ENCODE data around the gene NF2.

NF2 gene

DNA sequence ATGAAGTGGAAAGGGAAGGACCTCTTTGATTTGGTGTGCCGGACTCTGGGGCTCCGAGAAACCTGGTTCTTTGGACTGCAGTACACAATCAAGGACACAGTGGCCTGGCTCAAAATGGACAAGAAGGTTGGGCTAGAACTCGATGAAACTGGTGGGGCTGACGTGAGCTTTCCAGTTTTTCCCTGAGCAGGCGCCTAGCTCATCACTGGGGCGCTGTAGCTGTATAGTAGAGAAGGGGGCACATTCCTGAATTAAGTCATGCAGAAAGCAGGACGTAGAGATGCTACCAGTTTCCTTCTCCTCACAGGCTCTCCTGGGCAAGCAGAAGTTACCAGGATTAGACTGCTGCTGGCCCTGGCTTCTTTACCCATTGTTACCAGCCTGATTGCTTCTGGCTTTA is 33.3 kb downstream of the NF2 start:
- TF ChIP-seq, protein P1, sequence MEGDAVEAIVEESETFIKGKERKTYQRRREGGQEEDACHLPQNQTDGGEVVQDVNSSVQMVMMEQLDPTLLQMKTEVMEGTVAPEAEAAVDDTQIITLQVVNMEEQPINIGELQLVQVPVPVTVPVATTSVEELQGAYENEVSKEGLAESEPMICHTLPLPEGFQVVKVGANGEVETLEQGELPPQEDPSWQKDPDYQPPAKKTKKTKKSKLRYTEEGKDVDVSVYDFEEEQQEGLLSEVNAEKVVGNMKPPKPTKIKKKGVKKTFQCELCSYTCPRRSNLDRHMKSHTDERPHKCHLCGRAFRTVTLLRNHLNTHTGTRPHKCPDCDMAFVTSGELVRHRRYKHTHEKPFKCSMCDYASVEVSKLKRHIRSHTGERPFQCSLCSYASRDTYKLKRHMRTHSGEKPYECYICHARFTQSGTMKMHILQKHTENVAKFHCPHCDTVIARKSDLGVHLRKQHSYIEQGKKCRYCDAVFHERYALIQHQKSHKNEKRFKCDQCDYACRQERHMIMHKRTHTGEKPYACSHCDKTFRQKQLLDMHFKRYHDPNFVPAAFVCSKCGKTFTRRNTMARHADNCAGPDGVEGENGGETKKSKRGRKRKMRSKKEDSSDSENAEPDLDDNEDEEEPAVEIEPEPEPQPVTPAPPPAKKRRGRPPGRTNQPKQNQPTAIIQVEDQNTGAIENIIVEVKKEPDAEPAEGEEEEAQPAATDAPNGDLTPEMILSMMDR (IDR thresholded peaks at IDR 0.05; ENCODE audit: low read depth, low read length, missing control alignments), result no peak
- in situ Hi-C loops (cut with HindIII; ENCODE audit: low pct_ligation_motif_present, low sequenced_read_pairs), result no loop called here
- no peak for DNase-seq
- Histone ChIP-seq H3K27me3 (replicated peaks) (no peaks in the 10 kb centered on the region), H3K4me3 (ENCODE audit: low read depth, low read length) (no peak overlapping the region), H3K27ac (no peak overlapping the region), H3K36me3 (replicated peaks) (peaks cover 3% of the 10 kb centered on the region)

- TF ChIP-seq, protein P1 (IDR thresholded peaks at IDR 0.05; ENCODE audit: low read depth, low read length, missing control alignments), result no peak
- H3K36me3 ChIP-seq (replicated peaks), result peaks cover 6% of the 10 kb centered on the region
- no peaks in the 10 kb centered on the region for H3K27me3 ChIP-seq (replicated peaks)
- H3K27ac ChIP-seq, result no peak overlapping the region
- in situ Hi-C loops (cut with HindIII; ENCODE audit: low pct_ligation_motif_present, low sequenced_read_pairs), result no loop called here
- no peak overlapping the region for H3K4me3 ChIP-seq (ENCODE audit: low read depth, low read length)
- DNase-seq, result no peak
Measured at GRCh38 chr22:29637181-29637580, 33.7 kb downstream of the NF2 start.

- TF ChIP-seq, protein P1 (IDR thresholded peaks at IDR 0.05; ENCODE audit: low read depth, low read length, missing control alignments), result no peak
- Histone ChIP-seq H3K27me3 (replicated peaks) (no peaks in the 10 kb centered on the region), H3K27ac (no peak overlapping the region), H3K4me3 (ENCODE audit: low read depth, low read length) (no peak overlapping the region), H3K36me3 (replicated peaks) (peaks cover 11% of the 10 kb centered on the region)
- in situ Hi-C loops (cut with HindIII; ENCODE audit: low pct_ligation_motif_present, low sequenced_read_pairs), result no loop called here
- no peak for DNase-seq
Measured at GRCh38 chr22:29638678-29639077, 35.2 kb downstream of the NF2 start.

DNA sequence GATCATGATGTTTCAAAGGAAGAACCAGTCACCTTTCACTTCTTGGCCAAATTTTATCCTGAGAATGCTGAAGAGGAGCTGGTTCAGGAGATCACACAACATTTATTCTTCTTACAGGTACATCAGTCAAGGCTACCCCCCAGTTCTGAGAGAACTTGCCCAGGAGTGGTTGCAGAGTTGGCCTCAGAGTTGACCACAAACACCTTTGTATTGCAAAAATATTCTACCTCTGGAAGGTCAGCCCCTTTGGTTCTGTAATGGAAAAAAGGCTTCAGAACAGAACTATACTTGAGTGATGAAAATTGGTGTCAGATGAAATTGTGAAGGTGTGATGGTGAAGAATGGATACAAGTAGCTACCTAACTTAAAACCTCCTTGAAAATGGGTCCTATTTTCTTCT is 35.7 kb downstream of the NF2 start:
- DNase-seq, result no peak
- TF ChIP-seq, protein P1 (IDR thresholded peaks at IDR 0.05; ENCODE audit: low read depth, low read length, missing control alignments), result no peak
- in situ Hi-C loops (cut with HindIII; ENCODE audit: low pct_ligation_motif_present, low sequenced_read_pairs), result no loop called here
- no peaks in the 10 kb centered on the region for H3K27me3 ChIP-seq (replicated peaks)
- peaks cover 11% of the 10 kb centered on the region for H3K36me3 ChIP-seq (replicated peaks)
- no peak overlapping the region for H3K4me3 ChIP-seq (ENCODE audit: low read depth, low read length)
- no peak overlapping the region for H3K27ac ChIP-seq

DNA sequence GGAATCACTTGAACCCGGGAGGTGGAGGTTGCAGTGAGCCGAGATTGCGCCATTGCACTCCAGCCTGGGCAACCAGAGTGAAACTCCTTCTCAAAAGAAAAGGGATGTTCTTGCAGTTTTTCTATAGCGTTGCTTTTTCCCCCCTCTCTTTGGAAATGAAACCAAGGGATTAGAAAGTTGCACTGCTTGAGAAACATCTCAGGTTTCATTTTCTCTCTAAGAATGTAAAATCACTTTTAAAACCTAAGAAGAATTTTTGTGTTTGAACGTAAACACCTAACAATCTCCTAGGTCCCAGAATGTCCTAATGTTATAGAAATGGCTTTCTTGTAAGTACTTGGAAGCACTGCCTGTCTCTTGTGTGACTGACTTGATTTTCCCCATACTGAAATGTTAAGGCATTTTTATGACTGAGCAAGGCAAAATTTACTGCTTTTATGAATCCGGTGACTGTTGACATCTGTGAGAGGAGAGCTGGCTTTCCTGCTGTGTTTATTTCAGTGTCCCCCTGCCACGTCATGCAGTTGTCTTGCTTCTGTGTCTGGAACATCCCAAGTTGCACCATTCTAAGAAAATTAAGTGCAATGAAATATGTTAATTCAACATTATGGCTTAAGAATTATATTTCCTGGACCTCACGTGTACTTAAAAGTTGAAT is 37.7 kb downstream of the NF2 start:
- Histone ChIP-seq H3K4me3 (ENCODE audit: low read depth, low read length) (no peak overlapping the region), H3K27ac (no peak overlapping the region), H3K27me3 (replicated peaks) (no peaks in the 10 kb centered on the region), H3K36me3 (replicated peaks) (peaks cover 21% of the 10 kb centered on the region)
- in situ Hi-C loops (cut with HindIII; ENCODE audit: low pct_ligation_motif_present, low sequenced_read_pairs), result no loop called here
- no peak for DNase-seq
- TF ChIP-seq, protein P1 (IDR thresholded peaks at IDR 0.05; ENCODE audit: low read depth, low read length, missing control alignments), result no peak

Measured in brain microvascular endothelial cell (primary cell).